ENCODE results near the gene JMY. TPM values are rescaled to one million over a fixed set of nuclear protein-coding genes. Genes with fewer than 3 reads are reported as not detected.

JMY gene
- total RNA-seq, 1 donor from 2014 or later: 13.0 TPM

DNA sequence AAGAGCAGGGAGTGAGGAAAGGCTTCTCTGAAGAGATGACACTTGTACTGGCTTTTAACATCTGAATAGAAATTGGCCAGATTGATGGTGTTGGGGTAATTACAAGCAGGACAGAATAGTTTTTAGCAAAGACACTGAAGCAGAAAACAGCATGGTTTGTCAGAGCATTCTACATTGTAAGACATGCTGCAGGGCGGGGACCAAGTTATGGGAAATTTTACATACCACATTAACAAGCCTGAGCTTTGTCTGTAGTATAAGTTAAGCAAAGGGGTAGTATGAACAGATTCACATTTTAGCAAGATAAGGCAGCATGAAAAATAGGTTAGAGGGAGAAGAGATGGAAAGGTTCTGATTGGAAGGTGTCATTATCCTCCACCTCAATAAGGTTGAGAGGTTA lies 66.5 kb downstream of the JMY start:
- TF ChIP-seq CTCF (IDR thresholded peaks at IDR 0.05; ENCODE audit: insufficient read depth, low read length, poor library complexity, severe bottlenecking): no peak
- H3K27me3 ChIP-seq (ENCODE audit: control insufficient read depth, insufficient read depth, low read length): no peaks in the 10 kb centered on the region
- H3K36me3 ChIP-seq (ENCODE audit: control insufficient read depth, insufficient read depth, low read length): no peaks in the 10 kb centered on the region
- H3K4me3 ChIP-seq (ENCODE audit: low read depth, low read length): no peak overlapping the region
- no peak for DNase-seq (ENCODE audit: low read depth)

DNA sequence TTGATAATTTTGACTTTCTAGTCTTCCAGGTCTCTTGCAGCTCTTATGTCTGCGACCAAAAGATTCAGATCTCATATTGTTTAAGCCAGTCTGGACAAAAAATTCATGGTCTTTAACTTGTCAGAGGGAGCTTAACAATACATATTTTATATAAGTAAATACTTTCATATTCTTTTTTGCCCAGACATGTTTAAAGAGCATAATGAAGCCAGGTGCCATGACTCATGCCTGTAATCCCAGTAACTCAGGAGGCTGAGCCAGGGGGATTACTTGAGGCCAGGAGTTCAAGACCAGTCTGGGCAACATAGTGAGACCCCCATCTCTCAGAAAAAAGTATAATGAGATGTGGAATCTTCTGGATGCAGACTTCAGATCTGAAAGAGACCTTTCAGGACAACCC lies 69.8 kb downstream of the JMY start:
- no peaks in the 10 kb centered on the region for H3K27me3 ChIP-seq (ENCODE audit: control insufficient read depth, insufficient read depth, low read length)
- TF ChIP-seq CTCF (IDR thresholded peaks at IDR 0.05; ENCODE audit: insufficient read depth, low read length, poor library complexity, severe bottlenecking): no peak
- no peak overlapping the region for H3K4me3 ChIP-seq (ENCODE audit: low read depth, low read length)
- DNase-seq (ENCODE audit: low read depth): no peak
- no peaks in the 10 kb centered on the region for H3K36me3 ChIP-seq (ENCODE audit: control insufficient read depth, insufficient read depth, low read length)

DNA sequence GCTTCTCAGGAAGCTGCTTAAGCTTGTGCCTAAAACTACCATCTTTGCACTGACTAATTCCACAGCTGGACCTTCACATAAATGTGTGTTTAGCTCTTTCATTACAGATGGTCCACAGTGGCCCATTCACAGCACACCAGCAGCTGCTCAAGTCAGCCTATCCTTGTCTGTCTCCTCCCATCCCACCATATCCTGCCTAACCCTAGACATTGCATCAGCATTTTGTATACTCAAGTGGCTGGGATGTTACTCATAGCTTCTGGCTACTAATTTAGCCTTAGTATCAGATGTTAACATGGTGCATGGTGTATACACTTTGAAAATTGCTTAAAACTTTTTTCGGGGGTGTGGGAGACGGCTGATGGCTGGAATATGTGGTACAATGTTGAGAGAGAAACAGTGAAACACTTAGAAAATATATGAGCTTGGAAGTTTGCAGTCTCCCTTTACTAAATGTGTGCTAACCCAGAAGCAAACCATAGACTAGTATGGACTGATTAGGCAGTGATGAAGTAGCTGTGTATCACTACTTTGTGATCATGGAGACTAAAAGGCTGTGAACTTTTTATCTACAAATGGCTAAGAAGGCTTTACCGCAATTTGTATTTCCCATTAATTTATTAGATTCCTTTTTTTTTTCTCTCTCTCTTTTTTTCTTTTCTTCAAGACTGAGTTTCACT lies 83.1 kb downstream of the JMY start:
- Histone ChIP-seq H3K4me3 (ENCODE audit: low read depth, low read length) (no peak overlapping the region), H3K27me3 (ENCODE audit: control insufficient read depth, insufficient read depth, low read length) (no peaks in the 10 kb centered on the region), H3K36me3 (ENCODE audit: control insufficient read depth, insufficient read depth, low read length) (no peaks in the 10 kb centered on the region)
- peak; percentile 65 for DNase-seq (ENCODE audit: low read depth)
- no peak for TF ChIP-seq CTCF (IDR thresholded peaks at IDR 0.05; ENCODE audit: insufficient read depth, low read length, poor library complexity, severe bottlenecking)

GRCh38 chr5:79329453-79329852 lies 93.5 kb downstream of the JMY start:
- no peaks in the 10 kb centered on the region for H3K36me3 ChIP-seq (ENCODE audit: control insufficient read depth, insufficient read depth, low read length)

DNA sequence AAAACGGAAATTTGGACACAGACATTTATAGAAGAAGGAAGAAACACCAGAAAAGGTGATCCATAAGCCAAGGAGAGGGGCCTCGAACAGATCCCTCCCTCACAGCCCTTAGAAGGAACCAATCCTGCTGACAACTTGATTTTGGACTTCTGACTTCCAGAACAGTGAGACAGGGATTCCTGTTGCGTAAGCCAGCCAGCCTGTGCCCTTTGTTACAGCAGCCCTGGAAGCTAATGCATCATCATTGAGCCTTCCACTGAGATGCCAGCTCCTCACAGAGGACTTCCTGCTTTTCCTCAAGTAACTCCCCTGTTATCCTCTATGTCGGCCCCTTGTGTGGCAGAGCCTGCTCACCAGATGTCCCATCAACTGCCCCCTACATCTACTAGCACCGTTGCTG lies 94.1 kb downstream of the JMY start:
- no peak for DNase-seq (ENCODE audit: low read depth)
- H3K4me3 ChIP-seq (ENCODE audit: low read depth, low read length): no peak overlapping the region
- H3K27me3 ChIP-seq (ENCODE audit: control insufficient read depth, insufficient read depth, low read length): no peaks in the 10 kb centered on the region
- no peak for TF ChIP-seq CTCF (IDR thresholded peaks at IDR 0.05; ENCODE audit: insufficient read depth, low read length, poor library complexity, severe bottlenecking)
- H3K36me3 ChIP-seq (ENCODE audit: control insufficient read depth, insufficient read depth, low read length): no peaks in the 10 kb centered on the region

More at GRCh38 chr5:79329453-79329852, 93.5 kb downstream of the JMY start:
- Histone ChIP-seq H3K4me3 (ENCODE audit: low read depth, low read length) (no peak overlapping the region), H3K27me3 (ENCODE audit: control insufficient read depth, insufficient read depth, low read length) (no peaks in the 10 kb centered on the region)
- no peak for TF ChIP-seq CTCF (IDR thresholded peaks at IDR 0.05; ENCODE audit: insufficient read depth, low read length, poor library complexity, severe bottlenecking)
- DNase-seq (ENCODE audit: low read depth): no peak

All from kidney epithelial cell (primary cell).